ENCODE measurements around the gene NKX2-2. TPM values are rescaled to one million over a fixed set of nuclear protein-coding genes. Genes with fewer than 3 reads are reported as not detected.

NKX2-2 gene
- total RNA-seq, 3 donors from 2014 or later (not counting 1 experiment from before 2014, with no cell fraction given): not detected

DNA sequence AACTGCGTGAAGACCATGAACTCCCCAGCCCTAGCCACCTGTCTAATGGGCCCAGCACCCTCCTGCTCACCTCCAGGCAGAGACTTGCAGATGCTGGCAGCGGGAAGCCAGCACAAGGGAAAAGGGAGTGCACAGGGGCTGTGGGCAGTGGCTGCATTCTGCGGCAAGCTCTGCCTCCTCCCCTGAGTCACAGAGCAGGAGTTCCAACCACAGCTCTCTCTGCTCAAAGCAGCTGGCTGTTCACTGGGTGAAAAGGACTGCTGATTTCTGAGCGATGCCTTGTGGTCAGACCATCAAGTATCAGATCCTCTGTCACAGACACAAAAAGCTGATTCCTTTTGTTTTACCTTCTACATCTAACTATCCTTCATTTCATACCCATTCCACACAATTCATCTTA is 10.5 kb downstream of the NKX2-2 start:
- 67% methylated on average over 4 of the region's 4 CpGs for WGBS (ENCODE audit: insufficient coverage)
- no peak for TF ChIP-seq CTCF (IDR thresholded peaks at IDR 0.05)
- Histone ChIP-seq H3K27ac (ENCODE audit: low read length) (no peak overlapping the region), H3K4me1 (ENCODE audit: control insufficient read depth, insufficient read depth, low read length) (peaks cover 13% of the 10 kb centered on the region), H3K27me3 (ENCODE audit: control insufficient read depth, insufficient read depth, low read length) (peaks cover 26% of the 10 kb centered on the region), H3K36me3 (ENCODE audit: control insufficient read depth, insufficient read depth, low read length) (no peaks in the 10 kb centered on the region), H3K9me3 (ENCODE audit: control insufficient read depth, insufficient read depth, low read length) (no peaks in the 10 kb centered on the region), H3K4me3 (ENCODE audit: low read length) (no peak overlapping the region)
- DNase-seq: no peak
- Mint-ChIP-seq H3K36me3 (no peaks in the 10 kb centered on the region), H3K9me3 (no peaks in the 10 kb centered on the region), H3K4me1 (peaks cover 0 to 5% of the 10 kb centered on the region in 2 donors), H3K4me3 (no peak overlapping the region), H3K27me3 (ENCODE audit: low read depth in 2 of 2) (peaks cover 35 to 40% of the 10 kb centered on the region in 2 donors), H3K27ac (no peak overlapping the region)
- ATAC-seq: no peak
- intact Hi-C loops (cut with micrococcal nuclease): no loop called here

GRCh38 chr20:21501184-21501583 is 12.7 kb downstream of the NKX2-2 start:
- H3K4me3 ChIP-seq (ENCODE audit: low read length): no peak overlapping the region
- no peak overlapping the region for H3K27ac Mint-ChIP-seq
- no peak overlapping the region for H3K4me3 Mint-ChIP-seq
- intact Hi-C loops (cut with micrococcal nuclease): no loop called here
- no peaks in the 10 kb centered on the region for H3K9me3 Mint-ChIP-seq
- peaks cover 0 to under 1% of the 10 kb centered on the region in 2 donors for H3K4me1 Mint-ChIP-seq
- no peak for ATAC-seq
- no peaks in the 10 kb centered on the region for H3K9me3 ChIP-seq (ENCODE audit: control insufficient read depth, insufficient read depth, low read length)
- H3K27ac ChIP-seq (ENCODE audit: low read length): no peak overlapping the region
- 80% methylated on average over 11 of the region's 11 CpGs for WGBS (ENCODE audit: insufficient coverage)
- H3K4me1 ChIP-seq (ENCODE audit: control insufficient read depth, insufficient read depth, low read length): peaks cover 13% of the 10 kb centered on the region
- H3K36me3 Mint-ChIP-seq: no peaks in the 10 kb centered on the region
- no peaks in the 10 kb centered on the region for H3K36me3 ChIP-seq (ENCODE audit: control insufficient read depth, insufficient read depth, low read length)
- TF ChIP-seq CTCF (IDR thresholded peaks at IDR 0.05): no peak
- peaks cover 18 to 34% of the 10 kb centered on the region in 2 donors for H3K27me3 Mint-ChIP-seq (ENCODE audit: low read depth in 2 of 2)
- DNase-seq: no peak
- peaks cover 16% of the 10 kb centered on the region for H3K27me3 ChIP-seq (ENCODE audit: control insufficient read depth, insufficient read depth, low read length)

GRCh38 chr20:21500599-21500998 is 13.3 kb downstream of the NKX2-2 start:
- H3K4me1 Mint-ChIP-seq: no peaks in the 10 kb centered on the region
- H3K27ac Mint-ChIP-seq: no peak overlapping the region
- Histone ChIP-seq H3K36me3 (ENCODE audit: control insufficient read depth, insufficient read depth, low read length) (no peaks in the 10 kb centered on the region), H3K9me3 (ENCODE audit: control insufficient read depth, insufficient read depth, low read length) (no peaks in the 10 kb centered on the region), H3K4me3 (ENCODE audit: low read length) (no peak overlapping the region), H3K4me1 (ENCODE audit: control insufficient read depth, insufficient read depth, low read length) (peaks cover 8% of the 10 kb centered on the region), H3K27me3 (ENCODE audit: control insufficient read depth, insufficient read depth, low read length) (peaks cover 15% of the 10 kb centered on the region), H3K27ac (ENCODE audit: low read length) (no peak overlapping the region)
- WGBS (ENCODE audit: insufficient coverage): 76% methylated on average over 7 of the region's 7 CpGs
- ATAC-seq (no peak), DNase-seq (no peak)
- TF ChIP-seq CTCF (IDR thresholded peaks at IDR 0.05): no peak
- H3K27me3 Mint-ChIP-seq (ENCODE audit: low read depth in 2 of 2): peaks cover 21 to 39% of the 10 kb centered on the region in 2 donors
- H3K4me3 Mint-ChIP-seq: no peak overlapping the region
- no peaks in the 10 kb centered on the region for H3K9me3 Mint-ChIP-seq
- H3K36me3 Mint-ChIP-seq: no peaks in the 10 kb centered on the region
- intact Hi-C loops (cut with micrococcal nuclease): no loop called here

DNA sequence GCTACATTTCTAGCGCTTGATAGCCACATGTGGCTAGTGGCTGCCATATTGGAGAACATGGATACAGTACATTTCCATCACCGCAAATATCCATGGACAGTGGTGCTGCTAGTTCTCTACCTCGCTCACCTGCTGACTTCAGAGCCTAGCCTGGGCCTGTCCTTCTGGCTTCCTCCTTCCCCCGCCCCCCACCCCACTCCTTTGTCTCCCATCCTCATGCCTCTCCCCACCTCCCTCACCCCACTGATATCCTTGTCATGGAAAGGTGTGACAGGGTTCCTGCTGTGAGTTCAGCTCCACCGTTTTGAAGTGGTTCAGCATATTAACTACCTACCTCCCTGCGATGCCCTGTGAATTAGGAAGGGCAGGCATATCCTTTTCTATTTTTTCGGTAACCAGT is 14.2 kb downstream of the NKX2-2 start:
- Histone ChIP-seq H3K27me3 (ENCODE audit: control insufficient read depth, insufficient read depth, low read length) (peaks cover 6% of the 10 kb centered on the region), H3K36me3 (ENCODE audit: control insufficient read depth, insufficient read depth, low read length) (no peaks in the 10 kb centered on the region), H3K9me3 (ENCODE audit: control insufficient read depth, insufficient read depth, low read length) (no peaks in the 10 kb centered on the region), H3K4me1 (ENCODE audit: control insufficient read depth, insufficient read depth, low read length) (no peaks in the 10 kb centered on the region), H3K4me3 (ENCODE audit: low read length) (no peak overlapping the region), H3K27ac (ENCODE audit: low read length) (no peak overlapping the region)
- H3K4me1 Mint-ChIP-seq: no peaks in the 10 kb centered on the region
- no peaks in the 10 kb centered on the region for H3K9me3 Mint-ChIP-seq
- no peak overlapping the region for H3K27ac Mint-ChIP-seq
- no peak overlapping the region for H3K4me3 Mint-ChIP-seq
- ATAC-seq (no peak), DNase-seq (no peak)
- no peak for TF ChIP-seq CTCF (IDR thresholded peaks at IDR 0.05)
- intact Hi-C loops (cut with micrococcal nuclease): no loop called here
- no peaks in the 10 kb centered on the region for H3K36me3 Mint-ChIP-seq
- H3K27me3 Mint-ChIP-seq (ENCODE audit: low read depth in 2 of 2): peaks cover 19 to 45% of the 10 kb centered on the region in 2 donors
- WGBS (ENCODE audit: insufficient coverage): 62% methylated on average over 6 of the region's 7 CpGs

Measured in natural killer cell (primary cell).